ENCODE measurements around the gene HOXA10.

Gene HOXA10

DNA sequence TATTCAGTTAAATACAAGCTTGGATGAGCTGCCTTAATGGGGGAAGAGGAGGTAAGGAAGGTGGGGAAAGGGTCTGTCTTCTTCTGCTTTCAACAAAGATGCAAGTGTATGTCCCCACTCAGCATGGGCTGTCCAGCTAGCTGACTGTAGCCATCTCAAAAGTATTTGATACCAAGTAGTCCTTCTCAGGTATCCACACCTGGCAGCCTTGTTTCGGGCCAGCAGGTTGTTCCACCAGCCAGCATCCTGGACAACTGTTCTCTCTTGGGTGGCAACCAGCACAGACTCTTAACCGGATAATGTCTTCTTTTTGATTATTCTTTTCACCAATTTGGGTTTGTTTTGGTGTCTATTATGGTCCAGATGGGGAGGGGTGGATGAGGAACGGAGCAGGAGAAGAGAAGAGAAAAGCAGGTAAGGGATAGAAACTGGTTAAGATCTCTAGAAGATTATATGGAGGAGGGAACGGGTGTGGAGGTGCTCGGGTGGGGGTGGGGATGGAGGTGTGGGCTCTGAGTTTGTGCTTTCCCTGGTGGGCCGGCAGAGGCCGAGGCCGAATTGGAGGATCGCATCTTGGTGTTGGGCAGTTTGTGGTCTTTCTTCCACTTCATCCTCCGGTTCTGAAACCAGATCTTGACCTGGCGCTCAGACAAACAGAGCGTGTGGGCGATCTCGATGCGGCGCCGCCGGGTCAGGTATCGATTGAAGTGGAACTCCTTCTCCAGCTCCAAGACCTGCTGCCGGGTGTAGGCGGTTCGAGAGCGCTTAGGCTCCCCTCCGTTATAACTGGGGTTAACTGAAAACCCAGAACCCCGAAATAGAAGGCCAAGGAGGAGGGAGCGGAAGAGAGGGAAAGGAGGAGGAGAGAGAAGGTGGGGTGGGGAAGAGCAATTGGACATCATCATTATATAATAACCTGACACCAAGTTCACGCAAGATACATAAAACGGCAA, 45.1 kb downstream of the HOXA10 start:
- Histone ChIP-seq H3K36me3 (ENCODE audit: insufficient read depth, low read length) (no peaks in the 10 kb centered on the region), H3K27ac (ENCODE audit: low read length) (no peak overlapping the region), H3K4me2 (ENCODE audit: insufficient read depth, low read length) (no peak overlapping the region), H2AFZ (ENCODE audit: low read depth, low read length) (no peak overlapping the region), H3K4me3 (ENCODE audit: low read depth in 1 of 2, low read length in 2 of 2) (no peak overlapping the region), H3K4me1 (ENCODE audit: insufficient read depth, low read length) (no peaks in the 10 kb centered on the region), H4K20me1 (ENCODE audit: insufficient read depth, low read length) (no peaks in the 10 kb centered on the region), H3K27me3 (ENCODE audit: insufficient read depth, low read length, poor library complexity) (no peaks in the 10 kb centered on the region), H3K79me2 (ENCODE audit: insufficient read depth, low read length) (no peaks in the 10 kb centered on the region), H3K9ac (ENCODE audit: low read depth, low read length) (no peak overlapping the region), H3K9me3 (ENCODE audit: insufficient read depth, low read length, severe bottlenecking) (no peaks in the 10 kb centered on the region)
- TF ChIP-seq, protein P1, sequence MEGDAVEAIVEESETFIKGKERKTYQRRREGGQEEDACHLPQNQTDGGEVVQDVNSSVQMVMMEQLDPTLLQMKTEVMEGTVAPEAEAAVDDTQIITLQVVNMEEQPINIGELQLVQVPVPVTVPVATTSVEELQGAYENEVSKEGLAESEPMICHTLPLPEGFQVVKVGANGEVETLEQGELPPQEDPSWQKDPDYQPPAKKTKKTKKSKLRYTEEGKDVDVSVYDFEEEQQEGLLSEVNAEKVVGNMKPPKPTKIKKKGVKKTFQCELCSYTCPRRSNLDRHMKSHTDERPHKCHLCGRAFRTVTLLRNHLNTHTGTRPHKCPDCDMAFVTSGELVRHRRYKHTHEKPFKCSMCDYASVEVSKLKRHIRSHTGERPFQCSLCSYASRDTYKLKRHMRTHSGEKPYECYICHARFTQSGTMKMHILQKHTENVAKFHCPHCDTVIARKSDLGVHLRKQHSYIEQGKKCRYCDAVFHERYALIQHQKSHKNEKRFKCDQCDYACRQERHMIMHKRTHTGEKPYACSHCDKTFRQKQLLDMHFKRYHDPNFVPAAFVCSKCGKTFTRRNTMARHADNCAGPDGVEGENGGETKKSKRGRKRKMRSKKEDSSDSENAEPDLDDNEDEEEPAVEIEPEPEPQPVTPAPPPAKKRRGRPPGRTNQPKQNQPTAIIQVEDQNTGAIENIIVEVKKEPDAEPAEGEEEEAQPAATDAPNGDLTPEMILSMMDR (IDR thresholded peaks at IDR 0.05; ENCODE audit: borderline replicate concordance, extremely low read depth, low read length, poor library complexity, severe bottlenecking), result no peak
- no peak for TF ChIP-seq EZH2 (IDR thresholded peaks at IDR 0.05; ENCODE audit: borderline replicate concordance, low read depth, low read length, severe bottlenecking)
- DNase-seq, result no peak
- no peak for ATAC-seq (ENCODE audit: insufficient read depth, low read depth)

DNA sequence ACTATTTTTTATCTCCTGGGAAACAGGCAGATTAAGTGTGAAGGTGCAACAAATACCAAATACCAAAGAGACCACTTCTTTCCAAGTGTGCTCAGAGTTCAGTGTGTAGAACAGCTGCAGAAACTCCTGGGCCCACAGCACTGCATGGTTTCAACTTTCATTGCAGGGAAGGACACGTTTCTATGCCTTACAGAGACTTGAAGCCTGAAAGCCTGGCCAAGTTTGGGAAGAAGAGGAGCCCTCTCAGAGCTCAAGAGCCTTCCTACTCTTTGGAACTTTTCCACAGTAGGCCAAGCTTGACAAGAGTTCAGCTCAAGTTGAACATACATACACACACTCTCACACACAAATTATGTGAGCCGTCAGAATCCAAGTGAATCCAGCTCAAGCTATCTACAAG, 46.1 kb downstream of the HOXA10 start:
- no peaks in the 10 kb centered on the region for H3K27me3 ChIP-seq (ENCODE audit: insufficient read depth, low read length, poor library complexity)
- H2AFZ ChIP-seq (ENCODE audit: low read depth, low read length), result no peak overlapping the region
- H3K27ac ChIP-seq (ENCODE audit: low read length), result no peak overlapping the region
- H3K9ac ChIP-seq (ENCODE audit: low read depth, low read length), result no peak overlapping the region
- no peaks in the 10 kb centered on the region for H3K79me2 ChIP-seq (ENCODE audit: insufficient read depth, low read length)
- H3K4me2 ChIP-seq (ENCODE audit: insufficient read depth, low read length), result no peak overlapping the region
- H4K20me1 ChIP-seq (ENCODE audit: insufficient read depth, low read length), result no peaks in the 10 kb centered on the region
- no peaks in the 10 kb centered on the region for H3K9me3 ChIP-seq (ENCODE audit: insufficient read depth, low read length, severe bottlenecking)
- no peak for DNase-seq
- no peak overlapping the region for H3K4me3 ChIP-seq (ENCODE audit: low read depth in 1 of 2, low read length in 2 of 2)
- H3K4me1 ChIP-seq (ENCODE audit: insufficient read depth, low read length), result no peaks in the 10 kb centered on the region
- no peak for ATAC-seq (ENCODE audit: insufficient read depth, low read depth)
- H3K36me3 ChIP-seq (ENCODE audit: insufficient read depth, low read length), result no peaks in the 10 kb centered on the region
- no peak for TF ChIP-seq EZH2 (IDR thresholded peaks at IDR 0.05; ENCODE audit: borderline replicate concordance, low read depth, low read length, severe bottlenecking)
- TF ChIP-seq, protein P1 (IDR thresholded peaks at IDR 0.05; ENCODE audit: borderline replicate concordance, extremely low read depth, low read length, poor library complexity, severe bottlenecking), result no peak

DNA sequence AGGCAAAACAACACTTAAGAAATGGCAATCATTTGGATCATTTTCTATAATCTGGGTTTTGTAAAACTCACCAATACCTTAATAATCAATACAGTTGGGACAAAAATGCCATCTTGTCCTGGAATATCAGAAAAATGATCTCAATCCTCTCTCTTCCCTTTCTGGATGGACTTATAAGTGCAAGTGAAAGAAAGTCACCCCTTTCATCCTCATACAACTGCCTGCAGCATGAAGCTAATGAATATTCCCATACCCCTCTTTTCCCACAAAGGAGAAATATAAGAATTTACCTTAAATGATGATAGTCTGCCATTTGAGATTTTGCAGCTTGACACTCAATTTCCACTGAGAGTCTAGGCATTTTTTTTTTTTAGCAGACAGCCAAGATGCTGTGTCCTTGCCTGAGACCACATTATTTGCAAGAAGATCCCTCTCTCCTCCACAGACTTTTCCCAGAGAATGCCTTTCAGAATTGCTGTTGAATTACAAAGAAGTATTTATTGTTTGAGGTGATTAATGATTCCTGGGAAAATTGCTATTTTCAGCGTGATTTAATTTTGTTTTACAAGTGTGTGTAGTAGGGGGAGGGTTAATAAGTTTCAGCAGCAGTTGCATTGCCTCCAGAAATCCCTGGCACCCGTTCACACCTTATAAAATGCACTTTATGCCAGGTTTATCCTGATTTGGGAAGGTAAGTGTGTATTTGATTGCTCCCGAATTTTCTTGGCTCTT, 47.4 kb downstream of the HOXA10 start:
- ATAC-seq (ENCODE audit: insufficient read depth, low read depth) (no peak), DNase-seq (no peak)
- H3K27me3 ChIP-seq (ENCODE audit: insufficient read depth, low read length, poor library complexity), result no peaks in the 10 kb centered on the region
- H3K27ac ChIP-seq (ENCODE audit: low read length), result no peak overlapping the region
- H4K20me1 ChIP-seq (ENCODE audit: insufficient read depth, low read length), result no peaks in the 10 kb centered on the region
- H2AFZ ChIP-seq (ENCODE audit: low read depth, low read length), result no peak overlapping the region
- no peak overlapping the region for H3K4me2 ChIP-seq (ENCODE audit: insufficient read depth, low read length)
- H3K36me3 ChIP-seq (ENCODE audit: insufficient read depth, low read length), result no peaks in the 10 kb centered on the region
- no peak overlapping the region for H3K9ac ChIP-seq (ENCODE audit: low read depth, low read length)
- no peaks in the 10 kb centered on the region for H3K9me3 ChIP-seq (ENCODE audit: insufficient read depth, low read length, severe bottlenecking)
- TF ChIP-seq, protein P1 (IDR thresholded peaks at IDR 0.05; ENCODE audit: borderline replicate concordance, extremely low read depth, low read length, poor library complexity, severe bottlenecking), result no peak
- no peak for TF ChIP-seq EZH2 (IDR thresholded peaks at IDR 0.05; ENCODE audit: borderline replicate concordance, low read depth, low read length, severe bottlenecking)
- no peaks in the 10 kb centered on the region for H3K4me1 ChIP-seq (ENCODE audit: insufficient read depth, low read length)
- H3K4me3 ChIP-seq (ENCODE audit: low read depth in 1 of 2, low read length in 2 of 2), result no peak overlapping the region
- H3K79me2 ChIP-seq (ENCODE audit: insufficient read depth, low read length), result no peaks in the 10 kb centered on the region
